DND-41 (cell line): Measurements from ENCODE around the gene SIL1.
A peak's percentile ranks its signal among the peaks of the same experiment; 100 is the strongest.

Experiments
- CTCF ChIP-seq: IDR thresholded peaks from 2 replicates; pipeline ENCODE4 v1.5.1; 2012; ENCODE audit warnings: borderline replicate concordance, low read length, moderate library complexity, mild to moderate bottlenecking; ENCODE audit not compliant: poor library complexity, severe bottlenecking; ENCODE audit errors: extremely low read depth
- EZH2 ChIP-seq: IDR thresholded peaks from 3 replicates; pipeline ENCODE4 v1.6.1; 2012; ENCODE audit warnings: borderline replicate concordance, low read depth, mild to moderate bottlenecking, moderate library complexity, low read length, inconsistent platforms; ENCODE audit not compliant: severe bottlenecking

DNA sequence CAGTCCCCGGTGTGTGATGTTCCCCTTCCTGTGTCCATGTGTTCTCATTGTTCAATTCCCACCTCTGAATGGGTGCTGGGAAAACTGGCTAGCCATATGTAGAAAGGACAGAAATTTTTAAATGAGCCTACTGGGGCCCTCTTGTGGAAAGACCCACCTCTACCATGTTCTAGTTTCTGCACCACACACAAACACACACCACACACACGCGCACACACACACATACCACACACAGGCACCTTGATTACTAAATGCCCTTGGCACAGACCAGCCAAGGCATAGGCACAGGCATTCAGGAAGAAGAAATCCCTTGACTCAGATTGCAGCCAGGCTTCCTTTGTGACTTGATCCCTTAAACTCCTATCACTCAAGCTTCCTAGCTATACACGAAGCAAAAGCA is 60.5 kb downstream of the SIL1 start:
- TF ChIP-seq CTCF = peak; percentile 39
- no peak for TF ChIP-seq EZH2
